GM18520 (cell line): ENCODE measurements around the gene LHFPL2.

Experiments used
- ATAC-seq: cut with Tn5 transposase; IDR thresholded peaks from one replicate; pipeline ENCODE4 v1.9.1; 2021; ENCODE audit not compliant: unreplicated experiment

LHFPL2 gene

DNA sequence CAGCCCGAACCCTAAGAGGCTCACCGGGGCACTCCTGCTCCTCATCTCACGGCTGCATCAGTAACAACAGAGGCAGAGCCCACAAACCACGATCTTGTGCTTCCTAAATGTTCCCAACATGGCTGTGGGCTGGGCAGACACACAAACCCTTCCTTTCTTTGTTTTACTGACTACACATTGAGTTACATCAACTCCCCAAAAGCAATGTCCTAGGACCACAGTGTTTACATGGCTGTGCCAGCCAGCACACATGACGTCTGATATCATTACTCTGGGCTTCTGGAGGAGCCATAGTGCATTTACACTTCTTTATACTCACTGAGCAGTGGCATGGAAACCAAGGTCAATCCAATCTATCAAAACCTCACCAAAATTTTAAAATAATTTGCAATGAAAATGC, 101.4 kb downstream of the LHFPL2 start:
- ATAC-seq: no peak

DNA sequence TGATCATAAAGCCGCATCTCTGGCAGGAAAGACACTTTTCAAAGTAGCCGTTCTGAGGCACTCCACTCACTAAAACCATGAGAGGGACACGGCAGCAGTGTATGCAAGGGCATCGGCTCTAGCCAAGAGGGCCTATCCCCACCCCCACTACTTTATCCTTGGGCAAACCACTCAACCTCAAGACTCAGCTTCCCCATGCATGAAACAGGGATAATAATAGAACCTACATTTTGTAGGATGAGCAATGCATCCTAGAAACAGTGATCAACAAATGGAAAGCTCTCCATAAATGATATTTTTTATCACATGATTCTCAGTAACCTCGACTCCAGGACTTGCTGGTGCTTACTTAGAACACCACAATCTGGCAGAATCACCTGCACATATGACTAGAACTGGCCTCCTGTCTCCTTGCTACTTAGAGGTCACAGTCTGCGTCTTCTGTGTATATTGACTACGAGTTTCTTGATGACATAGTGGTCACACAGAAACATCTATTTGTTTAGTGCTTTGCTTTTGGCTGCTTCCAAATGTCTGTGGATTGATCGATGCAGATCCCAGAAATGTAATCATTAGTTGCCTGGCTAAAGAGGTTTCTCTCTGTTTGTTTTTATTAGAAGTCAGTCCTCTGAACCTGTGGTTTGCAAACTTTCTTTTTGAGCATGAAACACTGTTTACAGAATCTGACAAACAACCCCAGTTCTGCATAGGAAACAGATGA, 102.1 kb downstream of the LHFPL2 start:
- no peak for ATAC-seq

DNA sequence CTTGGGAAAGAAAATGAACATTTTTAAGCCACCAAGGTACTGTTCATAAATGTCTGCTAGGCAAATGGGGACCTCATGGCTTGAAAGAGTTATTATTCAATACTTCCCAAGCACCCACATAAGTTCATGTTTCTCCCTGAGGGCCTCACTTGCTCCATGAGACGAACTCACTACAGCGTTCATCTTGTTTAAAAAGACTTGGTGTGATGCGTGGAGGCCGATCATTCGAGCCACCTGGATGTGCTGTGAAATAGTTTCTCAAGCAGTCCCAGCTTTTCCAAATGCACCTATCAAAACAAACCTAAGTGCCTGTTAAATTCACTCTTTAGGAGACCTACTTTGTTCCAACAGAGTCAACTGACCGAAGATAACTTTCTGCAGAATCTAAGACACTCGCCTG, 103.2 kb downstream of the LHFPL2 start:
- ATAC-seq: no peak

DNA sequence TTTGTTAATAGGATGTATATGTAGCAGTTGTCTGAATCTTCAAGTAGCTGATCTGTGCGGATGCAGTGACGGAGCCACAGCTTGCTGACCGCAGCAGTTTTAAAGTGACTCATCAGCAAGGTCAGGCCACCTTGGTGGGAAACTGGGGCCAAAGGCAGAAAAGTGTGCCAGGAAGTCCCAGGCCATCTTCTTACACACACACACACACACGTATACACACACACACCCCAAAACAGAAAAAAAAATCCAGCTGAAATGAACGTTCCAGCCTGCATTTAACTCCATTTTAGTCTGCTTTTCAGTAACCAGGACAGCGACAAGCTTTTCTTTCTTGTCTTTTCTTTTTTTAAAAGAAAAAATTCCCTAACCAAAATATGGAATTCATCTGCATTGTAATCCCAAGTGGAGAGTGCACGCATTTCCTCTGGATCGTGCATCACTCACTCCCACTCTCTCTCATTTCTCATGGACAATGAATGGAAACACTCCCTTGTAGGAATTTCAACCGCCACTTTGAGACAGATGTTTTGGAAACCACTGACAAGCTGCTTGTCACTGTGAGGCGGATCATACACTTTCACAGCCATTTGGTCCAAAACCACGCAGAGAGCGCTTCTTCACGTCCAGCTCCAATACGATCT, 103.9 kb downstream of the LHFPL2 start:
- ATAC-seq: peak; percentile 51

DNA sequence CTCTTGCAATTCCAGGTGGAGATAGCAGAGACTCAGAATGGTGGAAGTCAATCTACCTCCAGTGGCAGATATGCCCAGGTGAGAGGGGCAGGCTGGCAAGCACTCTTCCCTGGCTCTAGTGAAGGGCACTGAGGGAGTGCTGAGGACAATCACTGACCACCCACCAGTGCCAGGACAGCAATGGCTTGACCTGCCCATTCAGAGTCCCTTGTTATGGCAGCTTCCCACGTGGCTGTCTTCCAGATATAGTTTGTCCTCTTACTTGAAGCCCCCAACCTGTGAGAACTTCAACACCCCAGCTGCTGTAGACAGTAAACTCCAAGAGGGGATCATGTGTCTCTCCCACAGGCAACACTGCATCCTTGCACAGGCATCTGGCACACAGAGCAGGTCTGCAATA, 104.7 kb downstream of the LHFPL2 start:
- no peak for ATAC-seq

DNA sequence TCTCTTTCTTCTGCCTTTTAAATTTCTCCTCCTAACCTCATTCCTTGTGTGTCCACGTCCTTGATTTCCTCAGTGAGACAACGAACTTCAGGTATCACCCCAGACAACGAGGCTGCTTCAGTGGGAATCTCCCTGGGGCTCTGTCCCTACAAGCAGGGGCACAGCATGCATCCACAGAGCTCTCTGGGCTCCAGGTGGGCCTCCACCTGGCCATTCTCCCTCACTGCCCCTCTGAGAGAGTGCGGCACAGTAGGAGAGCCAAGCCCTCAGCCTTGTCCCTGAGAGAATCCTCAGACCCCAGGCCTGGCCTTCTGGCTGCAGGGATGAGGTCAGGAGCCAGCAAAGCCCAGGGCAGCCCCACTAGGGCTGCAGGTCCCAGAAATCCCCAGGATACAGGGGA, 105.3 kb downstream of the LHFPL2 start:
- no peak for ATAC-seq

DNA sequence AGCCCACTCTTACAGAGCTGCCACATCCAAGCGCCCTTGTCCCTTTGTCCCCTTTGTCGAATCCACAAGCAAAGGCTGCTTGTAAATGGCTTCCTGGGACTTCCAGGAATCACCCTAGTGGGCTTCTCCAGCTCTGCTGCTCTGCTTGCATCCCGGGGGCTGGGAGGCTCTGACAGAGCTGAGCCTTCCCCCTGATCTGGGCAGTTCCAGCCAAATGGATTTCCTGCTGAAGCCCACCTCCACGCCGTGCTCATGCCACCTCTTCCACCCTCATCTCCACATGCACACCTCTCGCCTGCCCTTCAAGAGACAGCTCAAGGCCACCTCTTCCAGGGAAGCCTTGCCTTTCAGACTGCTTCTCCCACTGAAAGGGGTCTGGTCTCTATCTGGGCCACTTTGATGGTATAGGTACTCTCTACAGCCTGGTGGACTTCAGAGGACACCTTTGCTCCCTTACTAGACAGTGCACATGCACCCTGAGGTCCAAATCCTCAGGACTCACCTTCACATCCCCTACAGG, 106.2 kb downstream of the LHFPL2 start:
- ATAC-seq: no peak

DNA sequence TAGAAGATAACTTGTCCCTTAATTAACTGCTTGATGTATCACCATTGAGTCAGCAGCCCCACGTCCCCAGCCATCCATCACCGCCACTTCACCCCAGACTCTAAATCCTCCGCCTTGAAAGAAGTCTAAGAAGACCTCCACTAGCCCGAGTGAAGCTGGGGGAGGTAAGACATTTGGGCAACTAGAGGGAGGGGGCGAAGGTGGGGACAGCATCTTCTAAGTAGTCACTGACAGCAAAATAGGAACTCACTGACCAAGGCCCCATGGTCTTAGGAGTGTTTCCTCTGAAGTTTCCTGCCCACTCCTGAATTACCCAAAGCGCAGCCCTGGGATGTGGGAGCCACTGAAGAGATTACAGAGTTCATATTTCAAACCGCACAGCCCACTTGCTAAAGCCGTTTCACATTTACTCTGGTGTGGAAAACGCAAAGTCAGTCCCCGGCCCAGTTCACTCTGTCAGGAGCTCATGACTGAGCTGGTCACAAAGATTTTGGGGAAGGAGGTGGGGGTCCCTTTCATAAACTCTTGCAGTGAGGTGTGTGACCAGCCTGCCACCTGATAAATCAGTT, 107.4 kb downstream of the LHFPL2 start:
- no peak for ATAC-seq

DNA sequence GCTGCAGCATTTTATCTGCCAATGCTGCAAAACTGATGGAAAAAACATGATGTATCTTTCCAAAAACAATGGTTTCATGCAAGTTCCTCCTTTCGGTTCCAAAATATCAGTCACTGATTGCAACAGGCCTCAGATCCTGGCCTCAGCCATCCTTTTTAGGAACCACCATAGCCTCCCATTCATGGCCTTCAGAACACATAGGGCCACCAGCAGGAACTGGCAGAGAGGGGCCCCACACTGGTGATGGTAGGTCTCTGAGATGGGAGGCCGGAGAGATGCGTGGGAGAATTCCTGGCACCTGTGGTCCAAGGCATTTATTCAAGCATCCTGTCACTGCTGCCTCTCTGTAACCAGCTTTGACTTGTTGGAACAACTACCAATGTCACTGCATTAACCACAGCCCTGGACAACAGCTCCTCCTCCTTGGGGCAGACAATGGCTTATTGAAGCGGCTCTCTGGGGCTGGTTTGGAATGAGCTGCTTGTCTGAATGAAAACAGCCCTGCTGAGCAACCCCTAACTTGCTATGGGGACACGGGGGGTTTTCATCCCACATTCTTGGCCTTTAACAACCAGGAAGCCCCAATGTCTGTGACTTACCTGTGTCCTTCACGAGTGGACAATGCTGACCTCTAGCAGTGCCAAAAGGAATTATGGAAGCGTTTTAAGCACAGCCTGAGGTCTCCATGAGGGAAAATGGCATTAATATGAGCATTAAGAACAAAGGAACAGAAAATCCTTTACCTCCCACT, 108.1 kb downstream of the LHFPL2 start:
- ATAC-seq: no peak

DNA sequence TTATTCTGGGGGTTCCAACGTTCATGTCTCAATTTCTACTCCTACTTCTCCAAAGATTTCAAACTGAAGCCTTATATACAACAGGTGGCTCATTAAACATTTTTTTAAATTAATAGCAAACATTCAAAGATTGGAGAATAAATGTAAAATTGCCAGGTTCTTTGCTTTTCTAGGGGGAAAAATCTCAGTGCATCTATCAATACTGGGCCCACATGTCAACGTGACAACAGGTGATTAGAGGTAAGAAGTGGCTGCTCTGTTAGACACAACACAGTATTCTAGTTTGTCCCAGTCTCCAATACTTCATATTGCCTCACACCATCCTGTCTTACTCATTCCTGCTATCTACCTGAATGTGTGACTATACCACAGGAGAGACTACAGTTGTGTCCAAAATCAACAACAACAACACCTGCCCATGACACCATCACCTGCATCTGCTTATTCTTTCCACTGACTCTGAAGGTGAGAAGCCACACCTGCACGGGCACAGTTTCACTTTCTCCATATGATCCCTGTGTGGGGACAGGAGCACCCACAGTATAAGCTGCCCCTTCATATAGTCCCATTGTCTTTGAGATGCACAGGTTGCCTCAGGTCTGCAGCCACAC, 110.2 kb downstream of the LHFPL2 start:
- ATAC-seq: no peak

DNA sequence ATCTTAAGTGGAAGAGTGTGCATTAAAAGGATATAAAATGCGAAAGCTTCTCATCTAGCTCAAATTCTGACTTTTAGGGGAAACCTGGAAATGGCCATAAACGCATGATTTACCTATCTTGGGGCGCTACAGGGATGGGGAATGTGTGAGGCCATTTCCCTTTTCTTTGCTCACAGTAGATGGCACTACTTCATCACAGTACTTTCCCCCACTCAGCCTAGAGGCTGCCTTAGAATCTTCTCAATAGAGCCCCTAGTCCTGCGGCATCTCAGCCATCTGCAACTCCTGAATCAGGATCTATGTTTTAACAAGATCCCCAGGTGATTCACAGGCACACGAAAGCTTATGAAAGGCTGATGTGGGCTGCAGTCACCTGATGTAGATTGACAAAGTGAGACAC, 110.8 kb downstream of the LHFPL2 start:
- no peak for ATAC-seq

DNA sequence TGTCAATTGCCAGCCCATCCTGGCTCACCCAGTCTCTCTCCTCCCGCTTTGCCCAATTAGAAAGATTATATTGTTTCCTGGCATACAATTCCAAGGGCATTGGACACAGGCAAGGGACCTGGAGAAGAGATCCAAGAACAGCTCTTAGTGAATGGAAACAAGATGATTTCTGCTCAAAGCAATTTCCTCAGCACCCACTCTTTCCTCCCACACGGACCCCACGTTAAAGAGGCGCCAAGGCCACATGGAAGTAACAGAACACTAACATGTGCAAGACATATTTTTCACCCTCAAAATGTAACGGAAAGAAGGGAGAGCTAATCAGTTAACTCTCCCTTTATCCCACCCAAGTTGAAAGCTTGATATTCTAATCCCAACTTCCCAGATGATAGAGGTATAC, 111.2 kb downstream of the LHFPL2 start:
- ATAC-seq: no peak

DNA sequence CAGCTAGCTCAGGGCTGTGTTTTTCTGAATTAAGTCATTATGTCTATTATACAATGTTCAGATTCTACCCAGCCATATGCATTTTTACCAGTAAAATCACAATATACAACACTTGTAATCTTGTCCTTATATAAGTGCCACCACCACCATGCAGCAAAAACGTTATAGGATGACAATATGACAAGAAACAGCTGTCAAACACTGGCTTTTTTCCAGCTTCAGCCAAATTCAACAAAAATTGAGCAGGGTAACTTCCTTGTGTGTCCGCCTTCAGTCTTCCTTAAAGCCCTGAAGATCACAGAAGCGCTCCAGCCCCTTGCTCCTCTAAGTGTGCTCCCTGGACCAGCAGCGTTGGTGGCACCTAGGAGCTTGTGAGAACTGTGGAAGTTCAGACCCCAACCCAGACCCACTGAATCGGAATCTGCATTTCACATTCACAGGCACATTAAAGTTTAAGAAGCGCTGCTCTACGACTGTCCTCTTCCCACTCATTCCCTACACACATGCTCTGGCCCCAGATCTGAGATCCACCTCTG, 111.8 kb downstream of the LHFPL2 start:
- no peak for ATAC-seq

DNA sequence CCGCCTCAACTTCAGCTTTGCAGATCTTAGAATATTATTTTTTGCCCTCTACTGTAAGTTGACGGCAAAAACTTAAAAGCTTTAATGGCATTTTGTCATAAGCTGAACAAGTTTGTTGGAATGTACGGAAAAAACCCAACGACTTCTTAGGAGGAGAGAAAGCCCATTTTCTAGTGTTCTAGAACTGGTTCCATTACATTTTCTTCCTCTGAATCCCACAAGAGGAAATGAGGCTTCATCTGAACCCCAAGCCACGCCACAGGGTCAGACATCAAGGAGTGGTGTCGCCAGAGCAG, 113.7 kb downstream of the LHFPL2 start:
- ATAC-seq: no peak

DNA sequence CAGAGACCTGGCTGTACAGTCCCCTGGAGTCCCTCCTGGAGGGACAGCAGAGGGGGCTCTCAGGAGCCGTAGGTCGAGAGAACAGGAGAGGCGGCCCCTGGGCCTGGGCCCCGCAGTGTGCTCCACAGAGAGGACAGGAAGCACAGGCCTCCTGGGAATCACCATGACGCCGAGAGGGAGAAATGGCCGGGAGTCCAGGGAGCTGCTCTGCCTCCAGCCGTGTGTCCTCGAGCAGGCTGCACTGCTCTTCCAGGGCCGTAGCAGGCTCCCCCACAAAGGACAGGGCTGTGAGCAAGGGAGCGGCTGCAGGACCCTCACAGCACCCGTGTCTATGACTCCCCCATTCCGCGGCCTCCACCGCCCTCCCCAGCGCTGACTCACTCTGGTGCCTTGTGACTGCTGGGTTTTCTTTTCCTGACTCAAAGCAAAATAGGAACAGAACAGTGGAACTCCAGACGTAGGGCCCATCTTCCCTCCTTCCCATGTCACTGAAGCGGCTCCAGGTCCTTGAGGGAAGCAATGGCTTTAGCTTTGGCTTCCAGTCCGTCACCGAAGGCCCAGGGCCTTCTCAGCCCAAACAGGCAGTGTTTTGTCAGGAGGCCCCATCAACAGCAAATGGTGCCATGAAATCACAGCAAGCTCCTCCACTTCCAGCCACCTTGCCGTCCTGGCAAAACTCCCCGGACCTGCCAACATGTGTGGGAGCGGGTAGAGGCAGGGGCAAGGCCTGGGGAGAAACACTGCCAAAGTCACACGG, 114.2 kb downstream of the LHFPL2 start:
- no peak for ATAC-seq

DNA sequence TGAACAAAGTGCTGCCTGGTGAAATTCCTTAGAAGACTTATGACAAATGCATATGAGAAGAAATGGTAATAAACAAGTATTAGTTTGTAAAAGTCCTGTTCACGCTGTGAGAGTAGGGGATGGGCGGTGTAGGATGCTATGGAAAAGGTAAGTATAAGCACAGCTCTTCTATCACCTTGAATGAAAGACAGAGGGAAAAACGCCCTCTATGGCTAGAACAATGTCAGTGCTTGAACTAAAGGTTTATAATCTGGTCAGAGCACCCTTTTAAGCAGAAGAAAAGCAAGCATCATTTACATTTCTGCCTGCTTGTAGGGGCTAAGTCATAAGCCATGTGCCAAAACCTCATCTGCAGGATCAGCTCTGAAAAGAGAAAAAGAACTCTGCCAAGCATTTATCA, 115.2 kb downstream of the LHFPL2 start:
- no peak for ATAC-seq

DNA sequence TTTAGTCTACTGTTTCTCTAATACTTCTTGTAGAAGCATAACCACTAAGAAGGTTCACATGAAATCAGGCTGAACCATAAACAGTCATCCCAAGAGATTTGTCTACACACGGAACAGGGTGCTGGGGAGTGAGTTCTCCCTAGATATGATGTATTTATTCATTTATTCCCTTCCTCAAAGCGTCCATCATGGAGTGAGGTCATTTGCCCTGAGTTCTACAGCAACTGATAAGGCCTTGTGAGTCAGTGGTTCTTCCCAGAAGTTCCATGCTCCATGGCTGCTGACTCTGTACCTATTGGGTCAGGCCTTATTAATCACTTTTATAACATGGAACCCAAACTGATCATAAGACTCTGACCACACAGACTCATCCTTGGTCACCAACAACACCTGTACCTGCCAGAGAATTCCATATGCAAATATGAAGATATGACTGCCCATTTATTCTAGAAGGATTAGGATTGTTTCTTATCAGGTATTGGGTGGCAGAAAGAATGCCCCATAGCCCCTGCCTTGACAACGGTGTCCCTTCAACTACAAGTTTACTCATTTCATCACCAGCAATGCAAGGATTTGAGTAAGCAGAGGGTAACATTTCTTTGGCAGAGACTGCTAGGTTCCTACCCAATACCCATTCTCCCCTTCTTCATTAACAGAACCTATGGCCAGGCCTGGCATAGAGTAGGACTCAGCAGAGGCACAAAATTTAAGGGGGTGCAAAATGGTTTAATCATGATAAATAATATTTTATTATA, 118.1 kb downstream of the LHFPL2 start:
- no peak for ATAC-seq

DNA sequence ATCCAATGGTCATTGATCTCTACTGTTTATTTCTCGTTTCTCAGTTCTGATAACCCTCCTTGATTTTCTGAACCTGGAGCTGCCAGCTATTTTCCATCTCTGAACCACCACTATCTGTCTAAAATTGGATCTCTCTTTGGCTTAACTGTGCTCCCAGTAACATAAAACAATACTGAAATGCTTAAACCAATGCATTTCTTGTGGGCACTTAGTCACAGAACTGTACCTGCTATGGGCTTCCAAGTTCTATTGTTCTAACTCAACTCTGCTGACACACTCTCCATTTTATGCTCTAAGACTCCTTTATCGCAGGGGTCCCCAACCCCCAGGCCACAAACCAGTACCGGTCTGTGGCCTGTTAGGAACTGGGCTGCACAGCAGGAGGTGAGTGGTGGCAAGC, 120.6 kb downstream of the LHFPL2 start:
- ATAC-seq: no peak

DNA sequence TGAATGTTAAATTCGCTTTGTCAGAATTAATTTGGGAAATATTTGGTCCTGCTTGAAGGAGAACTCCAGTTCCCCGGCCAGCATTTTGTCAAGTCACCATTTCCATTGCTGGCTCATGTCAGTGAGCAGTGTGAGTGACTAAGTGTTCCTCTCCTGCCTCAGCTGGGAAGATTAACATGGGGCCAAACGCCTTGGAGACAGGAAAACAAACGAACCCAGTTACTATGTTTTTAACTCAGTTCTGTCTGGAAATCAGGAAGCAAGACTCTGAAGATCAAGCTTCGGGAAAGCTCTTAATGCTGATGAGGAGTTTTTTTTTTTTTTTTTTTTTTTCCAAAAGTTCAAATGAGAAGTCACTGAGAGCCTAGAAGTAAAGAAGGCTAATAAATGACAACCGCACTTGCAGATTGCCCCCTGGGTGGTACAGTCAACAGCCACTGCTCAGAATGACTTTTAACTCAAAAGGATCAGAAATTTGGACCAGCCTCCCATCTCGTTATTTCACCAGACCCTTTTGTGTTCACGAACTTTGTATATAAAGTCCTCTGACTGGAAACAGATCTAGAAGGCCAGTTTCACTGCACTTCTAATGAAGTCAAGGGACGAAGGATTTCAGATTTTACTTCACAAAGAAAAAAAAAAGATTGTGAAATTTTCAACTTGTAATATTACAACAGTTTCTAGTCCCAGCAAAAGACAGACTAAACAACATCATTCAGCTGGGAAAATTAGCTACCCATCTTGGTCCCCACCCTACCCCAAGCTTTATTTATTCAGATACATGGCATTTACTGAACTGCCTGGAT, 121.3 kb downstream of the LHFPL2 start:
- no peak for ATAC-seq
